Measurements from ENCODE around the gene NET1. TPM values are rescaled to one million over a fixed set of nuclear protein-coding genes. Genes with fewer than 3 reads are reported as not detected.

Gene NET1
- polyA plus RNA-seq, 1 of the 3 experiments (the other 2 are of a cell fraction): 4.7 TPM

GRCh38 chr10:5461914-5462840 is 49.8 kb downstream of the NET1 start (continued):
- TF ChIP-seq YY1 (IDR thresholded peaks at IDR 0.05; ENCODE audit: low read depth) (no peak), EZH2phosphoT487 (IDR thresholded peaks at IDR 0.05; ENCODE audit: borderline replicate concordance, low read depth) (no peak)

DNA sequence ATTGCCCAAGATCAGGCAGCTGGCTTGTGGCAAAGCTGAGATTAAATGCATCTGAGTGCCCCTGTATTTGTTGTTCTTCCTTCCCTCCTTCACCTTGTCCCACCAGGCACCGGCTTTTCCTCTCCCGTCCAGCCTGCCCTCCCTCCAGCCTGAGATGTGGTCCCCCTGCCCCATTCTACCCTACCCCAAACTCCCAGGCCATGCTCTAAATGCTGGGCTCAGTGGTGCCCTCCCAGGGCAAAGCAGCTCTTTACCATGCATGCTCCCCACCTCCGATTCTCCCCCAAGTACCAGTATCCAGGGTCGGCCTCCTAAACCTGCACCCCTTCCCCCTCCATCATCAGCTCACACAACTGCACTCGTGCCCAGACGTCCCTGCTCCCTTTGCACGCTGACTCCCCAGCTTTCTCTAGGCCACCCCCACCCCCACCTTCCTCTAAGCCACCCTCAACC is 50.5 kb downstream of the NET1 start:
- no peaks in the 10 kb centered on the region for H4K20me1 ChIP-seq (ENCODE audit: insufficient read depth)
- H3K4me3 ChIP-seq (ENCODE audit: low read depth in 2 of 2, low read length in 1 of 2): no peak overlapping the region
- H3K4me1 ChIP-seq (ENCODE audit: control insufficient read depth in 1 of 2, insufficient read depth in 2 of 2, low read depth in 1 of 2, low read length in 1 of 2): peaks cover 0 to 8% of the 10 kb centered on the region in 2 experiments; a peak in 1 of 4 replicates
- no peak overlapping the region for H3K27ac ChIP-seq (ENCODE audit: low read depth in 2 of 2, low read length in 1 of 2)
- H3K9ac ChIP-seq: no peak overlapping the region
- ChIA-PET CTCF (interaction anchor here (1.9 to 5.3 kb wide), 3 partner anchors 160 to 613 kb away, joined by 4 to 34 read pairs (median 10); no protein-coding TSS in a partner anchor), POLR2A (no interaction called here)
- DNase-seq: no peak
- no peak overlapping the region for H2AFZ ChIP-seq (ENCODE audit: low read depth)
- WGBS (ENCODE audit: low lambda C conversion rate): 100% methylated on average over 6 of the region's 7 CpGs
- H3F3A ChIP-seq (replicated peaks; ENCODE audit: insufficient read depth): no peaks in the 10 kb centered on the region
- no peak overlapping the region for H3K4me2 ChIP-seq
- no peaks in the 10 kb centered on the region for H3K79me2 ChIP-seq (ENCODE audit: insufficient read depth)
- no peaks in the 10 kb centered on the region for H3K27me3 ChIP-seq (ENCODE audit: insufficient read depth)
- peaks cover under 1 to 8% of the 10 kb centered on the region in 2 experiments for H3K36me3 ChIP-seq (replicated peaks in 1 of 2; ENCODE audit: control insufficient read depth in 1 of 2, insufficient read depth in 2 of 2, low read length in 1 of 2)
- H3K9me3 ChIP-seq: no peaks in the 10 kb centered on the region
- no peaks in the 10 kb centered on the region for H3K9me2 ChIP-seq
- TF ChIP-seq FOXM1 (IDR thresholded peaks at IDR 0.05; ENCODE audit: low read depth): no peak

- no peaks in the 10 kb centered on the region for H3K9me3 ChIP-seq
- no peak overlapping the region for H3K4me2 ChIP-seq
- no peaks in the 10 kb centered on the region for H3K9me2 ChIP-seq
- H3K9ac ChIP-seq: no peak overlapping the region
- H3K27ac ChIP-seq (ENCODE audit: low read depth in 2 of 2, low read length in 1 of 2): no peak overlapping the region
- no peaks in the 10 kb centered on the region for H3K27me3 ChIP-seq (ENCODE audit: insufficient read depth)
- TF ChIP-seq ZBTB33 (IDR thresholded peaks at IDR 0.05; ENCODE audit: borderline replicate concordance, low read depth) (no peak), RCOR1 (IDR thresholded peaks at IDR 0.05; ENCODE audit: low read length) (no peak), MXI1 (IDR thresholded peaks at IDR 0.05; ENCODE audit: low read depth, low read length) (no peak), TCF12 (IDR thresholded peaks at IDR 0.05) (no peak), POLR2AphosphoS5 (IDR thresholded peaks at IDR 0.05; ENCODE audit: low read depth, low read length) (no peak), RAD21 (IDR thresholded peaks at IDR 0.05; ENCODE audit: low read length) (no peak), TAF1 (IDR thresholded peaks at IDR 0.05; ENCODE audit: borderline replicate concordance, low read depth, low read length) (no peak), MEF2A (IDR thresholded peaks at IDR 0.05; ENCODE audit: borderline replicate concordance, low read depth) (no peak), GATA2 (CRISPR knock-in tag; IDR thresholded peaks at IDR 0.05) (no peak), JUND (IDR thresholded peaks at IDR 0.05) (no peak), ELF1 (IDR thresholded peaks at IDR 0.05) (no peak)
- TF ChIP-seq, protein P1, sequence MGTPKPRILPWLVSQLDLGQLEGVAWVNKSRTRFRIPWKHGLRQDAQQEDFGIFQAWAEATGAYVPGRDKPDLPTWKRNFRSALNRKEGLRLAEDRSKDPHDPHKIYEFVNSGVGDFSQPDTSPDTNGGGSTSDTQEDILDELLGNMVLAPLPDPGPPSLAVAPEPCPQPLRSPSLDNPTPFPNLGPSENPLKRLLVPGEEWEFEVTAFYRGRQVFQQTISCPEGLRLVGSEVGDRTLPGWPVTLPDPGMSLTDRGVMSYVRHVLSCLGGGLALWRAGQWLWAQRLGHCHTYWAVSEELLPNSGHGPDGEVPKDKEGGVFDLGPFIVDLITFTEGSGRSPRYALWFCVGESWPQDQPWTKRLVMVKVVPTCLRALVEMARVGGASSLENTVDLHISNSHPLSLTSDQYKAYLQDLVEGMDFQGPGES (IDR thresholded peaks at IDR 0.05; ENCODE audit: low read depth, low read length): no peak
- H3F3A ChIP-seq (replicated peaks; ENCODE audit: insufficient read depth): no peaks in the 10 kb centered on the region
- H2AFZ ChIP-seq (ENCODE audit: low read depth): no peak overlapping the region
- 73% methylated on average over 5 of the region's 5 CpGs for WGBS (ENCODE audit: low lambda C conversion rate)
- POLR2A ChIA-PET: no interaction called here
- H3K4me1 ChIP-seq (ENCODE audit: control insufficient read depth in 1 of 2, insufficient read depth in 2 of 2, low read depth in 1 of 2, low read length in 1 of 2): peaks cover 0 to 8% of the 10 kb centered on the region in 2 experiments; a peak in 1 of 4 replicates
- H4K20me1 ChIP-seq (ENCODE audit: insufficient read depth): no peaks in the 10 kb centered on the region
- no peak overlapping the region for H3K4me3 ChIP-seq (ENCODE audit: low read depth in 2 of 2, low read length in 1 of 2)
- CTCF ChIA-PET: interaction anchor here (5.3 kb wide), 1 partner anchor 158 kb away, joined by 34 read pairs; no protein-coding TSS in a partner anchor
- H3K79me2 ChIP-seq (ENCODE audit: insufficient read depth): no peaks in the 10 kb centered on the region
- no peak for DNase-seq
- no peaks in the 10 kb centered on the region for H3K36me3 ChIP-seq (replicated peaks in 1 of 2; ENCODE audit: control insufficient read depth in 1 of 2, insufficient read depth in 2 of 2, low read length in 1 of 2)
Measured at GRCh38 chr10:5464546-5464945, 52.2 kb downstream of the NET1 start.
